Fibroblast of lung (primary cell): ENCODE measurements around the gene DRAXIN. TPM values are rescaled to one million over a fixed set of nuclear protein-coding genes. Genes with fewer than 3 reads are reported as not detected.

Source experiments
- DNase-seq, 2 donors: peaks; one replicate each; pipeline versions ENCODE4 v3.0.0 to v3.0.0-alpha.2; 2010; ENCODE audit warnings: low read depth in 2 of 2
- H2AFZ ChIP-seq: 2 replicates; pipeline ENCODE4 v1.5.1; 2012; ENCODE audit warnings: low read length, control low read depth, inconsistent platforms
- H3K27ac ChIP-seq: 2 replicates; pipeline ENCODE4 v1.5.1; 2011; ENCODE audit warnings: low read length, control low read depth; ENCODE audit not compliant: insufficient read depth
- H3K27me3 ChIP-seq: 2 replicates; pipeline ENCODE4 v1.5.1; 2011; ENCODE audit warnings: mild to moderate bottlenecking, low read length; ENCODE audit not compliant: control insufficient read depth, insufficient read depth
- H3K36me3 ChIP-seq: 2 replicates; pipeline ENCODE4 v1.5.1; 2011; ENCODE audit warnings: low read length; ENCODE audit not compliant: control insufficient read depth, insufficient read depth
- H3K4me1 ChIP-seq: 2 replicates; pipeline ENCODE4 v1.5.1; 2011; ENCODE audit warnings: low read length; ENCODE audit not compliant: control insufficient read depth, insufficient read depth; ENCODE audit errors: extremely low read depth
- H3K4me2 ChIP-seq: 2 replicates; pipeline ENCODE4 v1.5.1; 2011; ENCODE audit warnings: low read length, control low read depth; ENCODE audit not compliant: insufficient read depth; ENCODE audit errors: extremely low read depth
- H3K4me3 ChIP-seq, 4 experiments: fragments of 200-600 bp in 1 of 4; sonication (generic) in 1 of 4; replicated peaks in 1 of 4; 2 replicates each; pipeline ENCODE4 v1.5.1; 2011 to 2016; ENCODE audit warnings: low read length in 4 of 4, low read depth in 3 of 4, mild to moderate bottlenecking in 3 of 4, control low read depth in 2 of 4, inconsistent platforms in 1 of 4, mixed read lengths in 1 of 4; ENCODE audit not compliant: insufficient read depth in 1 of 4; ENCODE audit errors: control extremely low read depth in 1 of 4
- H3K79me2 ChIP-seq: 2 replicates; pipeline ENCODE4 v1.5.1; 2012; ENCODE audit warnings: mild to moderate bottlenecking, low read length, inconsistent platforms; ENCODE audit not compliant: control insufficient read depth, insufficient read depth
- H3K9ac ChIP-seq: 2 replicates; pipeline ENCODE4 v1.5.1; 2011; ENCODE audit warnings: mild to moderate bottlenecking, low read length, control low read depth; ENCODE audit not compliant: insufficient read depth
- H3K9me3 ChIP-seq: 2 replicates; pipeline ENCODE4 v1.5.1; 2012; ENCODE audit warnings: low read depth, low read length; ENCODE audit not compliant: control insufficient read depth, insufficient read depth
- H4K20me1 ChIP-seq: 2 replicates; pipeline ENCODE4 v1.5.1; 2011; ENCODE audit warnings: low read length; ENCODE audit not compliant: control insufficient read depth, insufficient read depth; ENCODE audit errors: extremely low read depth
- EZH2 ChIP-seq: IDR thresholded peaks from 2 replicates; pipeline ENCODE4 v1.5.1; 2012; ENCODE audit warnings: low read length, control low read depth, mild to moderate bottlenecking; ENCODE audit errors: missing control alignments
- polyA plus RNA-seq, 2 donors: library from polyadenylated mRNA; depleted of rRNA in 1 of 2; stranded (reverse) in 1 of 2; unstranded in 1 of 2; fragments of >200 nt; gene quantifications; 2 replicates each; pipeline ENCODE4 v1.2.1, GENCODE V29; 2011 to 2012; ENCODE audit warnings: missing spikeins in 1 of 2
- total RNA-seq: library from RNA; depleted of rRNA; stranded (reverse); fragments of >200 nt; gene quantifications from 2 replicates; pipeline ENCODE4 v1.2.1, GENCODE V29; 2014
- TF ChIP-seq, protein P1 (sequence below), 2 donors: IDR thresholded peaks in 1 of 2; conservative IDR thresholded peaks in 1 of 2; 1 replicate in 1 of 2; 2 replicates in 1 of 2; pipeline ENCODE4 v1.5.1; 2011 to 2012; ENCODE audit warnings: low read length in 2 of 2, control low read depth in 1 of 2, inconsistent platforms in 1 of 2, low read depth in 1 of 2, mild to moderate bottlenecking in 1 of 2

DRAXIN gene
- total and polyA plus RNA-seq, 2 donors (not counting 1 experiment from before 2014, with no cell fraction given) = 0.03 to 0.50 TPM

DNA sequence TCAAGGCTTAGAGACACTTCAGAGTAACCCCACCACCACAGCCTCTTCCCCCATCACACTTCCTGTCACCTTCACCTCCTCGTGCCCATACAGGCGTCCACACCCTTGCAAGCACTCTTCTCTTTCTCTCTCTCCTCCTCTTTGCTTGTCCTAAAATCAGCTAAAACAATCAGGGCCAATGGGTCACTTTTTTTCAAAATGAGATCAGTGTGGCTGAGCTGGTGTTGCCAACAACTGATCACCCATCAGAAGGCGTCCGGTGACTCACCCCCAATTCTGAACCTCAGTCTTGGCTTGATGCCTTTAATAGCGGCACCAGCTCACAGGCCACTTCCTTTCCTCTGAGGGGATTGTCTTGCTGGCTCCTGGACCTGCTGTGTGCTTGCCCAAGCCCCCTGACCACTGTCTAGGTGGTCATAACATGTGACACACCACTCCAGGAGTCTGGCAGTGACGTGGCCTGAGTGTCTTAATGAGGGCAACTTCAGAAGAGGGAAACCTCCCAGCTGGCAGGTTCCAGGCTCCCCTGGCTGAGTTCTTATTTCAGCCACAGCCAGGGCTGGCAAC, 1.6 kb downstream of the DRAXIN start:
- no peaks in the 10 kb centered on the region for H4K20me1 ChIP-seq
- no peaks in the 10 kb centered on the region for H3K9me3 ChIP-seq
- H2AFZ ChIP-seq = no peak overlapping the region
- peaks cover 40% of the 10 kb centered on the region for H3K27me3 ChIP-seq
- peak overlapping the region; percentile 32 for H3K4me2 ChIP-seq
- H3K4me1 ChIP-seq = peaks cover 8% of the 10 kb centered on the region
- no peaks in the 10 kb centered on the region for H3K79me2 ChIP-seq
- no peak overlapping the region for H3K27ac ChIP-seq
- peak; percentile 73 to 87 for DNase-seq
- TF ChIP-seq EZH2 = no peak
- TF ChIP-seq, protein P1, sequence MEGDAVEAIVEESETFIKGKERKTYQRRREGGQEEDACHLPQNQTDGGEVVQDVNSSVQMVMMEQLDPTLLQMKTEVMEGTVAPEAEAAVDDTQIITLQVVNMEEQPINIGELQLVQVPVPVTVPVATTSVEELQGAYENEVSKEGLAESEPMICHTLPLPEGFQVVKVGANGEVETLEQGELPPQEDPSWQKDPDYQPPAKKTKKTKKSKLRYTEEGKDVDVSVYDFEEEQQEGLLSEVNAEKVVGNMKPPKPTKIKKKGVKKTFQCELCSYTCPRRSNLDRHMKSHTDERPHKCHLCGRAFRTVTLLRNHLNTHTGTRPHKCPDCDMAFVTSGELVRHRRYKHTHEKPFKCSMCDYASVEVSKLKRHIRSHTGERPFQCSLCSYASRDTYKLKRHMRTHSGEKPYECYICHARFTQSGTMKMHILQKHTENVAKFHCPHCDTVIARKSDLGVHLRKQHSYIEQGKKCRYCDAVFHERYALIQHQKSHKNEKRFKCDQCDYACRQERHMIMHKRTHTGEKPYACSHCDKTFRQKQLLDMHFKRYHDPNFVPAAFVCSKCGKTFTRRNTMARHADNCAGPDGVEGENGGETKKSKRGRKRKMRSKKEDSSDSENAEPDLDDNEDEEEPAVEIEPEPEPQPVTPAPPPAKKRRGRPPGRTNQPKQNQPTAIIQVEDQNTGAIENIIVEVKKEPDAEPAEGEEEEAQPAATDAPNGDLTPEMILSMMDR (conservative IDR thresholded peaks at IDR 0.05 in 1 of 2, IDR thresholded peaks at IDR 0.05 in 1 of 2; ENCODE audit: low read depth in 1 of 2, low read length in 2 of 2) = no peak
- H3K9ac ChIP-seq = no peak overlapping the region
- no peaks in the 10 kb centered on the region for H3K36me3 ChIP-seq
- no peak overlapping the region for H3K4me3 ChIP-seq

DNA sequence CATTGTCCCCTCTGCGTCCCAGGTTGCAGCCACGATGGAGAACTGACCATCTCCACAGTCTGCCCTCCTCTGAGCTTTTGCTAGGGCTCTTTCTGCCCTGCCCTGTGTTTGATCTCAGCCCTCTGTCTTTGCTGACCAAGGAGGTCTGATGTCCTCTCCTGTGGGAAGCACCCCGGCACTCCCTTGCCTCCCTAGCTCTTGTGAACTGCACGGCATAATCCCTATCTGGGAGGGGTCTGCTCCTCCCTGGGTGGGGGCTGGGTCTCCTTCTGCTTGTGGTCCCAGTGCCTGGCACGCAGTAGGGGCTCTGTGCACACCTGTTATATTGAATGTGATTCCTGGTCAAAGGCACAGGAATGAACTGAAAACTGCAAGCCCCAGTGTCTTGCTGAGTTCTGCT, 2.4 kb downstream of the DRAXIN start:
- TF ChIP-seq EZH2 = peak; percentile 44
- TF ChIP-seq, protein P1 (conservative IDR thresholded peaks at IDR 0.05 in 1 of 2, IDR thresholded peaks at IDR 0.05 in 1 of 2; ENCODE audit: low read depth in 1 of 2, low read length in 2 of 2) = no peak
- Histone ChIP-seq H3K4me2 (no peak overlapping the region), H3K4me1 (peaks cover 8% of the 10 kb centered on the region), H3K9ac (no peak overlapping the region), H2AFZ (no peak overlapping the region), H4K20me1 (no peaks in the 10 kb centered on the region), H3K27me3 (peaks cover 38% of the 10 kb centered on the region), H3K27ac (no peak overlapping the region), H3K9me3 (no peaks in the 10 kb centered on the region), H3K36me3 (no peaks in the 10 kb centered on the region), H3K4me3 (no peak overlapping the region), H3K79me2 (no peaks in the 10 kb centered on the region)
- no peak for DNase-seq

DNA sequence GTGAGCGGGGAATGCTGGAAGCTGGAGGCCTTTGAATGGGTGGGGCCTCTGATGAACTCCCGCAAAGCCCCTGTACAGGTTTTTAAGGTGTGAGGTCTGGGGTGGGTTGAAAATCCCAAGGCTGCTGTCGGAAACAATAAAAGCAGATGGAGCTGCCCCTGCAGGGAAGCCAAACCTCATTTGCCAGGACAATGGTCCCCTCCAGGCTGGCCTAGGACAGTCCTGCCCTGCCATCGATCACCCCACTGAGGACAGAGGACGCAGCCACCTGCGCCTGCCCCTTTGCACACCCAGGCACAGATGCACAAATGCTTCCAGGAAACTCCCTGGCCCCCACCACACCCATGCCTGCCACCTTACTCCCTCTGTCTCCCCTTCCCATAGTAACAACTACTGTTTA, 4.4 kb downstream of the DRAXIN start:
- H2AFZ ChIP-seq = no peak overlapping the region
- peaks cover 8% of the 10 kb centered on the region for H3K4me1 ChIP-seq
- H3K36me3 ChIP-seq = no peaks in the 10 kb centered on the region
- H3K9me3 ChIP-seq = no peaks in the 10 kb centered on the region
- H3K9ac ChIP-seq = no peak overlapping the region
- no peak for TF ChIP-seq EZH2
- TF ChIP-seq, protein P1 (conservative IDR thresholded peaks at IDR 0.05 in 1 of 2, IDR thresholded peaks at IDR 0.05 in 1 of 2; ENCODE audit: low read depth in 1 of 2, low read length in 2 of 2) = no peak
- H3K27ac ChIP-seq = no peak overlapping the region
- no peak for DNase-seq
- H3K4me2 ChIP-seq = no peak overlapping the region
- no peaks in the 10 kb centered on the region for H4K20me1 ChIP-seq
- H3K27me3 ChIP-seq = peaks cover 32% of the 10 kb centered on the region
- H3K4me3 ChIP-seq = no peak overlapping the region
- no peaks in the 10 kb centered on the region for H3K79me2 ChIP-seq
